Gastroesophageal sphincter (tissue), 4 donors: Measurements from ENCODE around the gene ASB13. TPM values are rescaled to one million over a fixed set of nuclear protein-coding genes. Genes with fewer than 3 reads are reported as not detected.
A peak's percentile ranks its signal among the peaks of the same experiment; 100 is the strongest.
"Not testable (repeated sequence)": the region's sequence is repeated elsewhere in the genome, so short reads cannot be mapped to it uniquely, and the experiment has no call there.

ENCODE experiments used
- ATAC-seq: fragments of 150-250 bp; one replicate; pipeline ENCODE4 v1.9.1; 2016; ENCODE audit warnings: mild to moderate bottlenecking, moderate library complexity
- H3K27ac ChIP-seq, 4 donors: fragments of 200-600 bp; sonication (generic) in 3 of 4; 1 replicate in 3 of 4; 2 replicates in 1 of 4; pipeline ENCODE4 v1.5.1; 2016 to 2019
- H3K27me3 ChIP-seq: fragments of 200-600 bp; sonication (generic); one replicate; pipeline ENCODE4 v1.5.1; 2019
- H3K36me3 ChIP-seq, 2 donors: fragments of 200-600 bp; sonication (generic); one replicate each; pipeline ENCODE4 v1.5.1; 2019; ENCODE audit warnings: control low read depth in 1 of 2
- H3K4me1 ChIP-seq, 3 donors: fragments of 200-600 bp; sonication (generic); 1 replicate in 2 of 3; 2 replicates in 1 of 3; pipeline ENCODE4 v1.5.1; 2016 to 2019; ENCODE audit warnings: control low read depth in 2 of 3
- H3K4me3 ChIP-seq, 2 donors: fragments of 200-600 bp; sonication (generic); one replicate each; pipeline ENCODE4 v1.5.1; 2019; ENCODE audit warnings: mild to moderate bottlenecking in 1 of 2, moderate library complexity in 1 of 2
- H3K9me3 ChIP-seq, 3 donors: fragments of 200-600 bp; sonication (generic); one replicate each; pipeline ENCODE4 v1.5.1; 2017 to 2019; ENCODE audit warnings: control low read depth in 2 of 3
- EP300 ChIP-seq: sonication (generic); formaldehyde crosslinking; IDR thresholded peaks from one replicate; pipeline ENCODE4 v1.6.1; 2017; ENCODE audit warnings: antibody characterized with exemption, mild to moderate bottlenecking
- POLR2A ChIP-seq, 2 donors: fragments of 450-650 bp; IDR thresholded peaks; one replicate each; pipeline ENCODE4 v1.6.1; 2017; ENCODE audit warnings: antibody characterized with exemption in 2 of 2, mild to moderate bottlenecking in 2 of 2, moderate library complexity in 1 of 2
- POLR2AphosphoS5 ChIP-seq: sonication (generic); formaldehyde crosslinking; IDR thresholded peaks from one replicate; pipeline ENCODE4 v1.6.1; 2017; ENCODE audit warnings: antibody characterized with exemption
- WGBS, 2 donors: methylation state at CpG; one replicate each; pipeline ENCODE4 v1.1.5; 2018; ENCODE audit warnings: low coverage in 1 of 2; 5-methylcytosine and 5-hydroxymethylcytosine counted together
- total RNA-seq, 4 donors: library from RNA; depleted of rRNA; stranded (reverse); fragments of >200 nt; gene quantifications; one replicate each; pipeline ENCODE4 v1.1.0, GENCODE V29; 2016
- TF ChIP-seq, protein P1 (sequence below), 4 experiments: fragments of 200-600 bp in 2 of 4; fragments of 450-650 bp in 2 of 4; sonication (generic) in 1 of 4; IDR thresholded peaks; one replicate each; pipeline ENCODE4 v1.5.1; 2017 to 2019; ENCODE audit warnings: antibody characterized with exemption in 4 of 4, mild to moderate bottlenecking in 2 of 4, moderate library complexity in 2 of 4

Gene ASB13
- total RNA-seq, 4 donors from 2014 or later = 17.6 to 39.6 (median 19.0) TPM

DNA sequence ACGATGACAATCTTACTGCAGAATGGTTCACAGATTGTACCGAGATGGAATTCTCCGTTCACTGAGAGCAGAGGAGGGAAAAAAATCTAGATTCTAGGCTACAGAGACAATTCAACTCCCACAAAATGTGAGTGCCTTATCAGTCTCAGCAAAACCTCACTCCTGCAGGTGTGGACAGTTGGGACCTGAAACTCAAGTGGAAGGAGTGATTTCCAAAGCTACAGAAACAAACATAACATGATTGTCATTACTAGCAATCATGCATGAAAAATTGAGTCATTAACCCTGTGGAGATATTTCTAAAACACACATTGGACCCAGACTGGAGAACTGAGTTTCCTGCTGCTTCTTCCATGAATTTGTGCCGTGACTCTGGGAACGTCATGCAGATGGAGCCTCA, 71.3 kb downstream of the ASB13 start:
- H3K27ac ChIP-seq = no peak overlapping the region
- H3K4me1 ChIP-seq = peaks cover 0 to 13% (median 0%) of the 10 kb centered on the region in 3 donors
- no peak for ATAC-seq
- H3K4me3 ChIP-seq = no peak overlapping the region
- TF ChIP-seq, protein P1, sequence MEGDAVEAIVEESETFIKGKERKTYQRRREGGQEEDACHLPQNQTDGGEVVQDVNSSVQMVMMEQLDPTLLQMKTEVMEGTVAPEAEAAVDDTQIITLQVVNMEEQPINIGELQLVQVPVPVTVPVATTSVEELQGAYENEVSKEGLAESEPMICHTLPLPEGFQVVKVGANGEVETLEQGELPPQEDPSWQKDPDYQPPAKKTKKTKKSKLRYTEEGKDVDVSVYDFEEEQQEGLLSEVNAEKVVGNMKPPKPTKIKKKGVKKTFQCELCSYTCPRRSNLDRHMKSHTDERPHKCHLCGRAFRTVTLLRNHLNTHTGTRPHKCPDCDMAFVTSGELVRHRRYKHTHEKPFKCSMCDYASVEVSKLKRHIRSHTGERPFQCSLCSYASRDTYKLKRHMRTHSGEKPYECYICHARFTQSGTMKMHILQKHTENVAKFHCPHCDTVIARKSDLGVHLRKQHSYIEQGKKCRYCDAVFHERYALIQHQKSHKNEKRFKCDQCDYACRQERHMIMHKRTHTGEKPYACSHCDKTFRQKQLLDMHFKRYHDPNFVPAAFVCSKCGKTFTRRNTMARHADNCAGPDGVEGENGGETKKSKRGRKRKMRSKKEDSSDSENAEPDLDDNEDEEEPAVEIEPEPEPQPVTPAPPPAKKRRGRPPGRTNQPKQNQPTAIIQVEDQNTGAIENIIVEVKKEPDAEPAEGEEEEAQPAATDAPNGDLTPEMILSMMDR (IDR thresholded peaks at IDR 0.05) = no peak
- TF ChIP-seq POLR2AphosphoS5 = no peak
- WGBS, 2 donors = 56 to 94% methylated on average over 2 to 3 of the region's 5 CpGs
- H3K27me3 ChIP-seq = no peaks in the 10 kb centered on the region
- no peaks in the 10 kb centered on the region for H3K36me3 ChIP-seq
- no peaks in the 10 kb centered on the region for H3K9me3 ChIP-seq

DNA sequence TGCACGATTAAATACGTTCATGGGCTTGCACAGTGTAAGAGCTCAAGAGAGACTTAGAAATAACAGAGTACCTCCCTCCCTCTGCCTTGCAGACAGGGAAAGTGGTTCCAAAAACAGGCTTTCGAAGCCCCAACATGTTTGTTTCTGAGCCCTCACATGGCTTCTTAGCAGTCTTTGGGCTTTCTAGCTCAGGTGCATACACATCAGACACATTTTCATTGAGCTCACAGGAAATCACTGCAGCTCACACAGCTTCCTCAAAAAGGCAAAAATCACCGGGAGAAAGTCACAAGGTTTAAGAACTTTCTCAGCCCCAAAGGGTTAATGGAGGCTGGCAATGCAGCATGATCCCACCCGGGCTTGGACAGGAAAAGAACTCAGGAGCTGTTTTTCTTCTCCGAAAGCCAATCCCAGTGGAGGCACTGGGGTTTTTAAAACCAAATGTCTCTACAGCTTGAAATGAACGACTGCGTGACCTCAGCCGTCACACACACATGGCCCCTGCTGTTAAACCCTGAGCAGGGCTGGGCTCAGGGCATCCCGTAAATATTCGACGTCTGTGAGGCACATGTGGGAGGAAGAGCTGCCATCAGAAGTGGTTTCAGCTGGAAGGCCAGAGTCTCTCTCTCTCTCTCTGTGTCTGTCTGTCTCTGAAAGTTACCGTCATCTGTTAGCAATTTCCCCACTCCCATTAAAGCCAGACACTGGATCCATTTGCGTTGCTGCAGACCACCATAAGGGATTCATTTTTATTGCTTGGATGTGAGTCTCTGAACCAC, 71.9 kb downstream of the ASB13 start:
- Histone ChIP-seq H3K27ac (no peak overlapping the region), H3K27me3 (no peaks in the 10 kb centered on the region), H3K36me3 (no peaks in the 10 kb centered on the region), H3K4me3 (no peak overlapping the region), H3K4me1 (peaks cover 0 to 8% (median 0%) of the 10 kb centered on the region in 3 donors), H3K9me3 (no peaks in the 10 kb centered on the region)
- TF ChIP-seq POLR2A (IDR thresholded peaks at IDR 0.05) = no peak
- peak; percentile 12 for TF ChIP-seq POLR2AphosphoS5
- TF ChIP-seq, protein P1 (IDR thresholded peaks at IDR 0.05) = no peak
- no peak for ATAC-seq
- 34 to 39% methylated on average over 12 to 14 of the region's 14 CpGs for WGBS, 2 donors

DNA sequence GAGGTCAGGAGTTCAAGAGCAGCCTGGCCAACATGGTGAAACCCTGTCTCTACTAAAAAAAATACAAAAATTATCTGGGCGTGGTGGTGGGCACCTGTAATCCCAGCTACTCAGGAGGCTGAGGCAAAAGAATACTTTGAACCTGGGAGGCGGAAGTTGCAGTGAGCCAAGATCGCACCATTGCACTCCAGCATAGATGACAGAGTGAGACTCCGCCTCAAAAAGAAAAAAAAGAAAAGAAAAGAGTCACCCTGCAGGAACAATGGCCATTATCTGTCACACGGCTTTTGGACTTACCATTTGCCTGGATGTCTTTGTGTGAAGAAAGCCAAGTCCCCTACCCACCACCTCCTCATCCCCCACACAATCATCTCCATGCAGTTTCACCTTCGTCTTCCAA, 73.0 kb downstream of the ASB13 start:
- not testable (repeated sequence) for H3K4me1 ChIP-seq, H3K36me3 ChIP-seq, H3K9me3 ChIP-seq, ATAC-seq, H3K4me3 ChIP-seq, H3K27ac ChIP-seq, H3K27me3 ChIP-seq
- WGBS, 2 donors = 76 to 100% methylated on average over 6 of the region's 6 CpGs

DNA sequence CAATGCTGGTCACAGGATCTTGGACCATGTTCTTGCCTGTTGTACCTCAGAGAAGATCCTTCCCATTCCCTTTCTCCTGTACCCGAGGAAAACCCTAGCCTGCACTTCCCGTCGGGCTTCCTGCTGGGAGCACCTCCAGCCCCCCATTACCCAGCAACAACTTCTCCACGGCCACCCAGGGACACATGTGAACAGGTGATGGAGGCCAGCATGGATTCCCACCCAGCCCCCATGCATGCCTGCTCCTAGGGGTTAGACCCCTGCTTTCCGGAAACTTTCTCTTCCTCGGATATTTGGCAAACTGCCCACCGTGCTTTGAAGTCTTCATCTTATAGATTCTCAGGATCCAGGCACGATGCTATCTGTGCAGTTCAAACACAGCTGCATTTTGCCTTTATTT, 74.3 kb downstream of the ASB13 start:
- WGBS, 2 donors = 64 to 67% methylated on average over 3 to 4 of the region's 8 CpGs
- H3K4me1 ChIP-seq = peaks cover 0 to 20% (median 8%) of the 10 kb centered on the region in 3 donors
- no peaks in the 10 kb centered on the region for H3K9me3 ChIP-seq
- ATAC-seq = no peak
- H3K4me3 ChIP-seq = no peak overlapping the region
- no peak overlapping the region for H3K27ac ChIP-seq
- H3K27me3 ChIP-seq = no peaks in the 10 kb centered on the region
- TF ChIP-seq POLR2AphosphoS5 (no peak), EP300 (no peak), POLR2A (IDR thresholded peaks at IDR 0.05) (no peak)
- TF ChIP-seq, protein P1 (IDR thresholded peaks at IDR 0.05) = no peak
- no peaks in the 10 kb centered on the region for H3K36me3 ChIP-seq

DNA sequence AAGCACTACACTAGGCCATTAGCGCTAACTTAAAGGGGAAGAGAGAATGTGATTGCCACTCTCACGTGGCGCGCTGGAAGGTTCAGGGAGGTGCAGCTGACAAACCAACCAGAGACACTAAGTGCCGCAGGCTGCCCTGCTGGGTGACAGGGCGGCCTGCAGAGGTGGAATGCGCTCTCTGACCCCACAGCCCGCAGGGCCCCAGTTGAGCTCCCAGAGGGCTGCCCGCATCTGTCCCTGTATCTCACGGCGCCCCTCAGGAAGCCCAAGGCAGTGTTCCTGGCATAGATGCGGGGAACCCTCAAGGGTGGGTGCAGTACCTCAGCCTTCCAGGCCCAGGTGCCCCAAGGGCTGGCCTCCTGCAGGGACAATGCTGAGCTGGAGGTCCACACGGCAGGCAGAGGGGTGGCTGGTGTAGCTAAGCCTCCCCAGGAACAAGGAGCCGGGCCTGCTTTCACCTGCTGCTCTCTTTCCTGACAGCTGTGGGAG, 75.0 kb downstream of the ASB13 start:
- H3K4me3 ChIP-seq = no peak overlapping the region
- WGBS, 2 donors = 66% methylated on average over 3 of the region's 14 CpGs; no CpG with 5 or more reads in 1 of the 2 donors
- no peak for ATAC-seq
- H3K27me3 ChIP-seq = no peaks in the 10 kb centered on the region
- H3K9me3 ChIP-seq = no peaks in the 10 kb centered on the region
- no peaks in the 10 kb centered on the region for H3K36me3 ChIP-seq
- no peak overlapping the region for H3K27ac ChIP-seq
- H3K4me1 ChIP-seq = peaks cover 0 to 27% (median 9%) of the 10 kb centered on the region in 3 donors
- TF ChIP-seq, protein P1 (IDR thresholded peaks at IDR 0.05) = no peak
- TF ChIP-seq POLR2AphosphoS5 (no peak), POLR2A (IDR thresholded peaks at IDR 0.05) (no peak), EP300 (no peak)
